Kidney epithelial cell (primary cell): Measurements from ENCODE around the gene WT1. TPM values are rescaled to one million over a fixed set of nuclear protein-coding genes. Genes with fewer than 3 reads are reported as not detected.
"Not testable (repeated sequence)": the region's sequence is repeated elsewhere in the genome, so short reads cannot be mapped to it uniquely, and the experiment has no call there.

Source experiments
- DNase-seq: peaks from one replicate; pipeline ENCODE4 v3.0.0-alpha.2; 2010; ENCODE audit warnings: low read depth
- H3K27me3 ChIP-seq: 2 replicates; pipeline ENCODE4 v1.6.0; 2011; ENCODE audit warnings: low read length; ENCODE audit not compliant: control insufficient read depth, insufficient read depth
- H3K36me3 ChIP-seq: 2 replicates; pipeline ENCODE4 v1.5.1; 2011; ENCODE audit warnings: low read length; ENCODE audit not compliant: control insufficient read depth, insufficient read depth
- H3K4me3 ChIP-seq: 2 replicates; pipeline ENCODE4 v1.5.1; 2011; ENCODE audit warnings: low read depth, mild to moderate bottlenecking, control low read depth, low read length
- CTCF ChIP-seq: IDR thresholded peaks from 2 replicates; pipeline ENCODE4 v1.5.1; 2011; ENCODE audit warnings: mild to moderate bottlenecking, moderate library complexity, low read length, control low read depth, inconsistent platforms; ENCODE audit not compliant: insufficient read depth, poor library complexity, severe bottlenecking
- total RNA-seq: library from RNA; depleted of rRNA; stranded (reverse); fragments of >200 nt; gene quantifications from 2 replicates; pipeline ENCODE4 v1.2.3, GENCODE V29; 2015

WT1 gene
- total RNA-seq, 1 donor from 2014 or later, result 8.5 TPM

- H3K36me3 ChIP-seq, result no peaks in the 10 kb centered on the region
- TF ChIP-seq CTCF, result no peak
- no peak overlapping the region for H3K4me3 ChIP-seq
- DNase-seq, result no peak
- no peaks in the 10 kb centered on the region for H3K27me3 ChIP-seq
Measured at GRCh38 chr11:32381179-32381578, 54.2 kb downstream of the WT1 start.

GRCh38 chr11:32379719-32380118, 55.6 kb downstream of the WT1 start:
- no peak for DNase-seq
- Histone ChIP-seq H3K36me3 (no peaks in the 10 kb centered on the region), H3K4me3 (no peak overlapping the region), H3K27me3 (no peaks in the 10 kb centered on the region)
- TF ChIP-seq CTCF, result no peak

- no peak for TF ChIP-seq CTCF
- no peaks in the 10 kb centered on the region for H3K27me3 ChIP-seq
- H3K36me3 ChIP-seq, result no peaks in the 10 kb centered on the region
- no peak overlapping the region for H3K4me3 ChIP-seq
- DNase-seq, result no peak
Measured at GRCh38 chr11:32375826-32376225, 59.5 kb downstream of the WT1 start.

DNA sequence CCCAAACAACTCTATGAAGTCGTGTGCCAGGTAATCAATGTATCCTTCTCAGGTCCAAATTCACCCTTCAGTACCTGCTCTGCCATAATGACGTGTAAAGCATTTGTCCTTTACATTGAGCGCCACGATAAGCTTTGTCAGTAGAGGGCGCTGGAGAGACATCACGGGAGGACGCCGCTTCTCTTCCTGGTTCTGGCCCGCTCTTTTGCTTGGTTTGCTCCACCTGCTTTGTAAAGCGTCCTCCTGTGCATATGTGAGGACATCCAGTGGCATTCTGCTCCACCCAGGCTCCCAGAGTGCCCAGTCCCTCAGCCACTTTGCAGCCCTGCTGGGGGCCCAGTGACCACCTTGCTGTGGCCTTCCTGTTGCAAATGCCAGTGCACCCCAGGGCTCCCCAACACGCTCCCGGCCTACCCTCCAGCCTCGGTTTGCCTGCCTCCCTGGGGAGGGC, 61.1 kb downstream of the WT1 start:
- no peak for DNase-seq
- Histone ChIP-seq H3K36me3 (no peaks in the 10 kb centered on the region), H3K27me3 (no peaks in the 10 kb centered on the region), H3K4me3 (no peak overlapping the region)
- TF ChIP-seq CTCF, result peak; percentile 36

DNA sequence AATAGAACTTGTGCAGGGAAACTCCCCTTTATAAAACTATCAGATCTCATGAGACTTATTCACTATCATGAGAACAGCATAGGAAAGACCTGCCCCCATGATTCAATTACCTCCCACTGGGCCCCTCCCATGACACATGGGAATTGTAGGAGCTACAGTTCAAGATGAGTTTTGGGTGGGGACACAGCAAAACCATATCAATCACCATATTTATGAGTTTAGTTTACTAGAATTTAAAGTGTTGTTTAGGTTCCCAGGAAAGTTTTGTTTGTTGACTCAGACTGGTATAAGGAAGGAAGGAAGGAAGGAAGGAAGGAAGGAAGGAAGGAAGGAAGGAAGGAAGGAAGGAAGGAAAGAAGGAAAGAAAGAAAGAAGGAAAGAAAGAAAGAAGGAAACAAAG, 65.4 kb downstream of the WT1 start:
- H3K36me3 ChIP-seq, H3K27me3 ChIP-seq, H3K4me3 ChIP-seq, DNase-seq: not testable (repeated sequence)

DNA sequence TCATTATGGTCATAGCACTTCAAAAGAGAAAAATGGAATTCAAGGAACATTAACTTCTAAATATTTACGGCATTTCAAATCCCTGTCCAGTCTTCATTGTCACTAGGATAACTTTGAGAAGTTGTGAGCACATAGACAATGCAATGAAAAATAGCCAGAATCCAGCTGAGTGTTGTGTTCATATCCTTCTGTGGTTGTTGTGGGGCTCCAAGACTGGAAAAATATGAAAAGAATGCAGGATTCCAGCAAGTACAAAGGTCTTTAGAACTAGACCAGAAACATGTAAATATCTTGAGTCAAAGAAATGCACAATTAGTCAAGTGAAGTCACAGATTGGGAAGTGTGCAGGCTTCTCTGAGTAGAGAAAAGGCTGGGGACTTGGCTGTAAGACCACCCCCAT, 68.7 kb downstream of the WT1 start:
- Histone ChIP-seq H3K4me3 (no peak overlapping the region), H3K36me3 (no peaks in the 10 kb centered on the region), H3K27me3 (no peaks in the 10 kb centered on the region)
- TF ChIP-seq CTCF, result no peak
- DNase-seq, result no peak
